OCI-LY7 (cell line): Measurements from ENCODE around the gene FRS2. TPM values are rescaled to one million over a fixed set of nuclear protein-coding genes. Genes with fewer than 3 reads are reported as not detected.

ENCODE experiments used
- BruUV-seq: library from RNA; stranded (reverse); fragments of 400-500 nt; replicated peaks from 2 replicates; lab custom pipeline; 2021; lab: Mats Ljungman, UMichigan
- CTCF ChIA-PET: fragments of 300-600 bp; sonication (Branson Sonifier 250); formaldehyde crosslinking; loops from one replicate; lab custom pipeline; 2022; ENCODE audit warnings: antibody characterized with exemption; ENCODE audit not compliant: unreplicated experiment; lab: Charles Lee
- POLR2A ChIA-PET: fragments of 300-600 bp; sonication (Branson Sonifier 250); formaldehyde crosslinking; loops from one replicate; lab custom pipeline; 2022; ENCODE audit warnings: antibody characterized with exemption; lab: Charles Lee
- DNase-seq: peaks from one replicate; pipeline ENCODE4 v3.0.0-alpha.2; 2015; ENCODE audit warnings: low spot score
- H2AFZ ChIP-seq: fragments of 200-600 bp; sonication (generic), shearing (Covaris generic); 2 replicates; pipeline ENCODE4 v1.6.1; 2014; ENCODE audit warnings: mild to moderate bottlenecking, antibody characterized with exemption, low read length, moderate library complexity
- H3K27ac ChIP-seq: fragments of 200-600 bp; sonication (generic); 2 replicates; pipeline ENCODE4 v1.5.1; 2014; ENCODE audit warnings: mixed run types, low read depth, mild to moderate bottlenecking, moderate library complexity, low read length, inconsistent platforms; ENCODE audit not compliant: poor library complexity, severe bottlenecking
- H3K36me3 ChIP-seq: fragments of 200-600 bp; sonication (generic); 2 replicates; pipeline ENCODE4 v1.6.1; 2014; ENCODE audit warnings: mild to moderate bottlenecking, antibody characterized with exemption, low read length, moderate library complexity, mixed read lengths; ENCODE audit not compliant: insufficient read depth
- H3K4me1 ChIP-seq: fragments of 200-600 bp; sonication (generic); 2 replicates; pipeline ENCODE4 v1.5.1; 2014; ENCODE audit warnings: mild to moderate bottlenecking, low read length; ENCODE audit not compliant: insufficient read depth, poor library complexity, severe bottlenecking
- H3K4me2 ChIP-seq: fragments of 200-600 bp; sonication (generic); 2 replicates; pipeline ENCODE4 v1.6.1; 2014; ENCODE audit warnings: mild to moderate bottlenecking, low read length
- H3K4me3 ChIP-seq: fragments of 200-600 bp; sonication (generic); 2 replicates; pipeline ENCODE4 v1.5.1; 2014; ENCODE audit warnings: mild to moderate bottlenecking, low read depth, low read length; ENCODE audit not compliant: poor library complexity, severe bottlenecking
- H3K79me2 ChIP-seq: fragments of 200-600 bp; sonication (generic); 2 replicates; pipeline ENCODE4 v1.6.1; 2016; ENCODE audit warnings: low read depth, mild to moderate bottlenecking, low read length, moderate library complexity, mixed read lengths; ENCODE audit not compliant: insufficient read depth
- H3K9me2 ChIP-seq: fragments of 200-600 bp; sonication (generic); 2 replicates; pipeline ENCODE4 v1.6.1; 2016; ENCODE audit warnings: mild to moderate bottlenecking, low read length, mixed read lengths; ENCODE audit not compliant: insufficient read depth
- H3K9me3 ChIP-seq: fragments of 200-600 bp; sonication (generic); 2 replicates; pipeline ENCODE4 v1.6.1; 2014; ENCODE audit warnings: mild to moderate bottlenecking, mixed run types, low read length, mixed read lengths
- H4K20me1 ChIP-seq: fragments of 200-600 bp; sonication (generic); 2 replicates; pipeline ENCODE4 v1.6.1; 2014; ENCODE audit warnings: mild to moderate bottlenecking, antibody characterized with exemption, low read length, moderate library complexity, mixed read lengths; ENCODE audit not compliant: insufficient read depth
- CTCF ChIP-seq: fragments of 200-600 bp; sonication (generic); conservative IDR thresholded peaks from 2 replicates; pipeline ENCODE4 v1.5.1; 2014; ENCODE audit warnings: mild to moderate bottlenecking, antibody characterized with exemption, low read length, moderate library complexity, mixed read lengths
- EZH2phosphoT487 ChIP-seq: fragments of 200-600 bp; sonication (generic); IDR thresholded peaks from 2 replicates; pipeline ENCODE4 v1.6.1; 2018; ENCODE audit warnings: low read depth, borderline replicate concordance, mild to moderate bottlenecking, mixed run types, antibody characterized with exemption, low read length, moderate library complexity, mixed read lengths
- intact Hi-C: fragments of 100-400 bp; cut with micrococcal nuclease; formaldehyde crosslinking; loops from one replicate; pipeline ENCODE4 v1.10.0; 2022; ENCODE audit not compliant: unreplicated experiment
- total RNA-seq, 2 experiments: library from RNA; depleted of rRNA in 1 of 2; stranded (reverse); fragments of >200 nt in 1 of 2; shearing (Covaris generic) in 1 of 2; gene quantifications; 2 replicates each; pipeline ENCODE4 v1.2.3, GENCODE V29; 2014 to 2022

Gene FRS2
- total RNA-seq, 2 experiments from 2014 or later = 11.1 to 18.5 TPM

- peaks cover 26% of the 10 kb centered on the region for H3K79me2 ChIP-seq
- H4K20me1 ChIP-seq = no peaks in the 10 kb centered on the region; the same call in 1 of the 2 replicates
- no peaks in the 10 kb centered on the region for H3K9me2 ChIP-seq
- intact Hi-C loops = no loop called here
- H3K4me2 ChIP-seq = no peak overlapping the region
- peaks cover 40% of the 10 kb centered on the region for H3K36me3 ChIP-seq
- no peaks in the 10 kb centered on the region for H3K4me1 ChIP-seq
- BruUV-seq = no TSS peak
- H3K4me3 ChIP-seq = no peak overlapping the region
- no peak for DNase-seq
- peaks cover 15% of the 10 kb centered on the region; the same call in 1 of the 2 replicates for H3K9me3 ChIP-seq
- no peak for TF ChIP-seq CTCF
- TF ChIP-seq EZH2phosphoT487 = no peak
- POLR2A ChIA-PET = interaction anchor here (0.5 to 1.5 kb wide), 12 partner anchors 9 to 1096 kb away, joined by 3 to 15 read pairs (median 4); no protein-coding TSS in a partner anchor
- no peak overlapping the region for H3K27ac ChIP-seq
- H2AFZ ChIP-seq = no peak overlapping the region
- CTCF ChIA-PET = no interaction called here
Measured at GRCh38 chr12:69490920-69491643, 20.9 kb downstream of the FRS2 start.

- H3K27ac ChIP-seq = no peak overlapping the region
- intact Hi-C loops = no loop called here
- no peak overlapping the region for H3K4me3 ChIP-seq
- H3K4me1 ChIP-seq = no peaks in the 10 kb centered on the region
- ChIA-PET CTCF (no interaction called here), POLR2A (interaction anchor here (1.2 kb wide), 1 partner anchor 10 kb away, joined by 3 read pairs; no protein-coding TSS in a partner anchor)
- H4K20me1 ChIP-seq = no peaks in the 10 kb centered on the region
- DNase-seq = no peak
- no peak overlapping the region for H3K4me2 ChIP-seq
- peaks cover 24% of the 10 kb centered on the region for H3K36me3 ChIP-seq
- no peak overlapping the region for H2AFZ ChIP-seq
- no TSS peak for BruUV-seq
- no peaks in the 10 kb centered on the region for H3K9me2 ChIP-seq
- peaks cover 16% of the 10 kb centered on the region for H3K79me2 ChIP-seq
- no peak for TF ChIP-seq EZH2phosphoT487
- TF ChIP-seq CTCF = no peak
- 0 out of 2 replicates have a peak, but pooled peaks cover 6% of the 10 kb centered on the region for H3K9me3 ChIP-seq
Measured at GRCh38 chr12:69492739-69493138, 22.6 kb downstream of the FRS2 start.

GRCh38 chr12:69495071-69495470 lies 24.9 kb downstream of the FRS2 start:
- Histone ChIP-seq H4K20me1 (no peaks in the 10 kb centered on the region), H3K79me2 (peaks cover 25% of the 10 kb centered on the region), H3K27ac (no peak overlapping the region), H2AFZ (no peak overlapping the region), H3K36me3 (peaks cover 19% of the 10 kb centered on the region), H3K9me2 (no peaks in the 10 kb centered on the region), H3K9me3 (0 out of 2 replicates have a peak, but pooled peaks cover 6% of the 10 kb centered on the region), H3K4me1 (no peaks in the 10 kb centered on the region), H3K4me2 (no peak overlapping the region), H3K4me3 (no peak overlapping the region)
- no peak for DNase-seq
- BruUV-seq = no TSS peak
- POLR2A ChIA-PET = interaction anchor here (0.6 to 1.1 kb wide), 3 partner anchors 20 to 484 kb away, joined by 3 to 5 read pairs (median 3); no protein-coding TSS in a partner anchor
- CTCF ChIA-PET = no interaction called here
- intact Hi-C loops = no loop called here
- TF ChIP-seq EZH2phosphoT487 (no peak), CTCF (no peak)
